Measurements from ENCODE around the gene TMEM171.

DNA sequence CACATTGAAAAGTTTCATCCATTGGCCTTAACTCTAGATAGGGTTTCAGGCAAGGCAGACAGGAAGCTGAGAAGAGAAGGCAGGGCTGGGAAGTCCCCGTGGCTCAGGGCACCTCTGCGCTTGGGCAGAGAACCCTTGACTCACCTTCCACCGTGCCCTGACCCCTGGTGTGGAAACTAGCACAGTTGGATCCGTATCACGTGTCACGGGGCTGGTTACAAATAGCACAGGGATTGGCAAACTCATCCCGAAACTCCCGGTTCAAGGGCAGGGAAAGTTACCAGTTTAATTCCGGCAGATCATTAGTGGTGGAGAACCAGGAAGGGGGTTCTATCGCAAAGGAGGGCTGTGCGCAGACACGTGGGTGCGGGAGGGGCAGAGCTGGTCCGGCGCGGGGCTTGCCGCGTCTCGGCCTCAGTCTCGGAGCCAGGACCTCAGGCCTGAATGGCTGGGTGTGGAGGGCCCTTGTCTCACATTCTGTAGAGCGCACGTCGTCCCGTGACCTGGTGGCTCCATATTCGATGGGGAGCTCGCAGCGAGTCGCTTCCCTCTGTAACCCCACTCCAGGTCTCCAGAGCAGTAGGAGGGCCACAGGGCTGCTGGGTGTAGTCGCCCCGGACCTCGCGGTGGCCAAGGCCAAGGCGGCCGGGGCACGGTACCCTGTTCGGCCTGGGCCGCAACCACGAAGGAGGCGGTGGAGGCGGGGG is 771 bp upstream of the TMEM171 start:
- TF ChIP-seq POLR2AphosphoS5 (IDR thresholded peaks at IDR 0.05), result peak; percentile 60 to 78 (median 74)
- TF ChIP-seq, protein P1, sequence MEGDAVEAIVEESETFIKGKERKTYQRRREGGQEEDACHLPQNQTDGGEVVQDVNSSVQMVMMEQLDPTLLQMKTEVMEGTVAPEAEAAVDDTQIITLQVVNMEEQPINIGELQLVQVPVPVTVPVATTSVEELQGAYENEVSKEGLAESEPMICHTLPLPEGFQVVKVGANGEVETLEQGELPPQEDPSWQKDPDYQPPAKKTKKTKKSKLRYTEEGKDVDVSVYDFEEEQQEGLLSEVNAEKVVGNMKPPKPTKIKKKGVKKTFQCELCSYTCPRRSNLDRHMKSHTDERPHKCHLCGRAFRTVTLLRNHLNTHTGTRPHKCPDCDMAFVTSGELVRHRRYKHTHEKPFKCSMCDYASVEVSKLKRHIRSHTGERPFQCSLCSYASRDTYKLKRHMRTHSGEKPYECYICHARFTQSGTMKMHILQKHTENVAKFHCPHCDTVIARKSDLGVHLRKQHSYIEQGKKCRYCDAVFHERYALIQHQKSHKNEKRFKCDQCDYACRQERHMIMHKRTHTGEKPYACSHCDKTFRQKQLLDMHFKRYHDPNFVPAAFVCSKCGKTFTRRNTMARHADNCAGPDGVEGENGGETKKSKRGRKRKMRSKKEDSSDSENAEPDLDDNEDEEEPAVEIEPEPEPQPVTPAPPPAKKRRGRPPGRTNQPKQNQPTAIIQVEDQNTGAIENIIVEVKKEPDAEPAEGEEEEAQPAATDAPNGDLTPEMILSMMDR (IDR thresholded peaks at IDR 0.05 in 8 of 11, conservative IDR thresholded peaks at IDR 0.05 in 3 of 11), result no peak

All from spleen (tissue), 7 donors.